ENCODE data around the gene F2.

Gene F2

DNA sequence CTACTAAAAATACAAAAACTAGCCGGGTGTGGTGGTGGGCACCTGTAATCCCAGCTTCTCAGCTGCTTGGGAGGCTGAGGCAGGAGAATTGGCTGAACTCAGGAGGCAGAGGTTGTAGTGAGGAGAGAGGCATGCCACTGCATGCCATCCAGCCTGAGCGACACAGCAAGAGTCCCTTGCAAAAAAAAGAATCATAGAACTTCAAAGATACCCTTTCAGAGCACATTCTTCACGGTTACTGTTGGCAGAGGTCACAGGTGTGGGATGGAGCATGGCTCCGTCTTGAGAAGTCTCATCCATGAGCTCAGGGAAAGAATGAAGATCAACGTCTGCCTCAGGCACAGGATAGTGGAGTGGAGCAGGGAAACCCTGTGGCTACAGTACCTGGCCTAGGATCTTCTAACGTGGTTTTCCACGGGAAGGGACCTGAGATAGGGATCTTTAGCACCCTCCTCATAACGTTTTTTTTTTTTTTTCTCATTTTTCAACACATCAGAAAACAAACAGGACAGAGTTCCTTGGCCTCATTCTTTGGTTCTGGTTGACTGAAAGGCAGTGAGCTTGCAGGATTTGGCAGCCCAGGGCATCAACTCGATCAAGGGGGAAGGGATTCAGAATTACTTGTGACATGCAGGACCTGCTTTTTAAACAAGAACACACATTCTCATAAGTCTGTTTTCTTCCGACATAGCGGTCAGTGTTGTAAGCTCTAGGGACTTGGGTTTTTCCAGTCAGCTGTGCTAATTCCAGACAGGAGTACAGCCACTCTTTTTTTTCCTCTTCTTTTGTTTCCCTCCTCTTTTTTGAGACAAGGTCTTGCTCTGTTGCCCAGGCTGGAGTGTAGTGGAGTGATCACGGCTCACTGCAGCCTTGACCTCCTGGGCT is 22.8 kb downstream of the F2 start:
- Histone ChIP-seq H3K4me3 (ENCODE audit: low read length in 2 of 2) (no peak overlapping the region), H3K9me3 (replicated peaks in 1 of 2; ENCODE audit: control insufficient read depth in 2 of 2, insufficient read depth in 1 of 2, low read depth in 1 of 2, low read length in 2 of 2) (no peaks in the 10 kb centered on the region), H2BK120ac (ENCODE audit: low read depth, low read length) (no peak overlapping the region), H3K27me3 (ENCODE audit: control insufficient read depth in 3 of 3, insufficient read depth in 3 of 3, low read depth in 1 of 3, low read length in 3 of 3) (no peaks in the 10 kb centered on the region), H3K36me3 (replicated peaks in 1 of 2; ENCODE audit: control insufficient read depth in 2 of 2, insufficient read depth in 2 of 2, low read length in 2 of 2) (peaks cover 34 to 71% of the 10 kb centered on the region in 2 donors), H3K4me2 (ENCODE audit: insufficient read depth, low read length, poor library complexity, severe bottlenecking) (no peak overlapping the region), H2BK12ac (ENCODE audit: low read length) (no peak overlapping the region), H3K79me1 (ENCODE audit: low read depth, low read length) (no peaks in the 10 kb centered on the region), H4K91ac (ENCODE audit: low read depth, low read length, poor library complexity) (no peak overlapping the region), H3K18ac (ENCODE audit: low read length) (no peak overlapping the region), H4K8ac (ENCODE audit: low read depth, low read length) (no peak overlapping the region), H2BK15ac (ENCODE audit: low read length) (no peak overlapping the region), H3K27ac (replicated peaks; ENCODE audit: low read length) (no peak overlapping the region), H2AK5ac (ENCODE audit: low read depth, low read length) (no peak overlapping the region), H2BK5ac (ENCODE audit: low read length) (no peak overlapping the region), H3K4me1 (ENCODE audit: control insufficient read depth in 2 of 2, insufficient read depth in 1 of 2, low read depth in 1 of 2, low read length in 2 of 2) (no peaks in the 10 kb centered on the region), H3K23ac (ENCODE audit: low read depth, low read length, poor library complexity) (no peak overlapping the region), H3K4ac (ENCODE audit: low read length) (no peak overlapping the region), H2AFZ (ENCODE audit: low read length) (no peak overlapping the region), H3K9ac (ENCODE audit: low read depth, low read length, poor library complexity) (no peak overlapping the region), H3K14ac (ENCODE audit: low read length) (no peak overlapping the region)
- WGBS, 2 donors (ENCODE audit: extremely low coverage in 2 of 2, insufficient read length in 2 of 2, insufficient replicate concordance in 1 of 2): no CpG with 5 or more reads among the region's 12 CpGs
- no peak for DNase-seq (ENCODE audit: low spot score)

DNA sequence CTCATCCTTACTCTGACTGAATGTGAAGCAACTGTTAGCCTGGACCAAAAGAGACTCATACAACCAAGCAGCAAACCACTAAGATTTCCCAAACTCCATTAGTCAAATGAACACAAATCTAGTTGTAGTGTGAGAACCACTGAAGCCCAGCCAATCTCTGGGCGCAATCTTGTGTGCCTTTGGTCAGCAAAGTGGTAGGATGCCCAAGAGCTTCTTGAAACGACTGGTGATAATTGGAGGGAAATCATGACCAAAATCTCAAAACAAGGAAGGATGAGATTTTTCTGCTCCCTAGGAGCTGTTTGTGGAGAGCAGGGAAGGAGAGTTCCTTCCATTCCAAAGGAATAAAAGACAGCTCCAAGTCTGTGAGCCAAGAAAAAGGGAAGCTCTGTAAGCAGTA is 24.0 kb downstream of the F2 start:
- H2AK5ac ChIP-seq (ENCODE audit: low read depth, low read length): no peak overlapping the region
- DNase-seq (ENCODE audit: low spot score): no peak
- H2AFZ ChIP-seq (ENCODE audit: low read length): no peak overlapping the region
- H4K8ac ChIP-seq (ENCODE audit: low read depth, low read length): no peak overlapping the region
- H3K4ac ChIP-seq (ENCODE audit: low read length): no peak overlapping the region
- H3K18ac ChIP-seq (ENCODE audit: low read length): no peak overlapping the region
- H3K79me1 ChIP-seq (ENCODE audit: low read depth, low read length): no peaks in the 10 kb centered on the region
- H2BK12ac ChIP-seq (ENCODE audit: low read length): no peak overlapping the region
- no peak overlapping the region for H2BK15ac ChIP-seq (ENCODE audit: low read length)
- H2BK5ac ChIP-seq (ENCODE audit: low read length): no peak overlapping the region
- no peak overlapping the region for H4K91ac ChIP-seq (ENCODE audit: low read depth, low read length, poor library complexity)
- H3K14ac ChIP-seq (ENCODE audit: low read length): no peak overlapping the region
- H3K4me2 ChIP-seq (ENCODE audit: insufficient read depth, low read length, poor library complexity, severe bottlenecking): no peak overlapping the region
- WGBS, 2 donors (ENCODE audit: extremely low coverage in 2 of 2, insufficient read length in 2 of 2, insufficient replicate concordance in 1 of 2): no CpG with 5 or more reads among the region's 2 CpGs
- no peak overlapping the region for H2BK120ac ChIP-seq (ENCODE audit: low read depth, low read length)
- no peak overlapping the region for H3K4me3 ChIP-seq (ENCODE audit: low read length in 2 of 2)
- peaks cover 42 to 83% of the 10 kb centered on the region in 2 donors for H3K36me3 ChIP-seq (replicated peaks in 1 of 2; ENCODE audit: control insufficient read depth in 2 of 2, insufficient read depth in 2 of 2, low read length in 2 of 2)
- H3K27ac ChIP-seq (replicated peaks; ENCODE audit: low read length): no peak overlapping the region
- no peak overlapping the region for H3K23ac ChIP-seq (ENCODE audit: low read depth, low read length, poor library complexity)
- no peaks in the 10 kb centered on the region for H3K4me1 ChIP-seq (ENCODE audit: control insufficient read depth in 2 of 2, insufficient read depth in 1 of 2, low read depth in 1 of 2, low read length in 2 of 2)
- no peaks in the 10 kb centered on the region for H3K9me3 ChIP-seq (replicated peaks in 1 of 2; ENCODE audit: control insufficient read depth in 2 of 2, insufficient read depth in 1 of 2, low read depth in 1 of 2, low read length in 2 of 2)
- H3K27me3 ChIP-seq (ENCODE audit: control insufficient read depth in 3 of 3, insufficient read depth in 3 of 3, low read depth in 1 of 3, low read length in 3 of 3): no peaks in the 10 kb centered on the region
- no peak overlapping the region for H3K9ac ChIP-seq (ENCODE audit: low read depth, low read length, poor library complexity)

DNA sequence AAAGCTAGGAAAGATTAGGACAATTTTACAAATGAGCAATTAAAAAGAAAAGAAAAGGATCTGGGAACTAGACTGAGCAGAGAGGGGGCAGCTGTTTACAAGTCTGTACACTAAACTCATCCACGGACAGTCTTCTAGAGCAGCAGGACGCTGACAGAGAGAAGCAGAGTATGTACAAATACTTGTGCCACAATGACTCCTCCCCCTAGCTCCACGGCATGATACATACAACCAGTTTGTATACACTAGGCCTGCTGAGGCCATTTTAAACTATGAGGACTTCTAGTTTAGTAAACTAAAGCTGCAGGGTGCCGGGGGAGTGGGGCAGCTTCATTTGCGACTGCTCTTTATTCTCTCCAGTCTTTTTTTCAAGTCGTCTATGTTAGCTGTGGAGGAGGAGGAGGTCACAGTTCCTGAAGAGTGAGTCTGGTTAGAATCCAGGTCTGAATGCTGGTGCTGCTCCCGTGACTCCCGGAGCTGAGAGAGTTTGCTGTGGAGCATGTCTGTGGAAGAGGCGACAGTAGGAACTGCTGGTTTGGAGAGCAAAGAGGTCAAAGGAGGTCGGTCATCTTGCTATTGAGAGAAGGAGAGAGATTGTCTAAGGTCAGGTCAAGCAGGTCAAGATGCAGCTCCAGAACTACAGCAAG is 24.8 kb downstream of the F2 start:
- H3K9me3 ChIP-seq (replicated peaks in 1 of 2; ENCODE audit: control insufficient read depth in 2 of 2, insufficient read depth in 1 of 2, low read depth in 1 of 2, low read length in 2 of 2): no peaks in the 10 kb centered on the region
- no peak overlapping the region for H2BK5ac ChIP-seq (ENCODE audit: low read length)
- no peak overlapping the region for H2AK5ac ChIP-seq (ENCODE audit: low read depth, low read length)
- no peak overlapping the region for H3K4me3 ChIP-seq (ENCODE audit: low read length in 2 of 2)
- no peak overlapping the region for H3K9ac ChIP-seq (ENCODE audit: low read depth, low read length, poor library complexity)
- peaks cover 44 to 90% of the 10 kb centered on the region in 2 donors for H3K36me3 ChIP-seq (replicated peaks in 1 of 2; ENCODE audit: control insufficient read depth in 2 of 2, insufficient read depth in 2 of 2, low read length in 2 of 2)
- H3K4me1 ChIP-seq (ENCODE audit: control insufficient read depth in 2 of 2, insufficient read depth in 1 of 2, low read depth in 1 of 2, low read length in 2 of 2): no peaks in the 10 kb centered on the region
- no peak overlapping the region for H3K23ac ChIP-seq (ENCODE audit: low read depth, low read length, poor library complexity)
- no peak overlapping the region for H2AFZ ChIP-seq (ENCODE audit: low read length)
- no peak overlapping the region for H4K91ac ChIP-seq (ENCODE audit: low read depth, low read length, poor library complexity)
- H3K27ac ChIP-seq (replicated peaks; ENCODE audit: low read length): no peak overlapping the region
- no peak overlapping the region for H2BK12ac ChIP-seq (ENCODE audit: low read length)
- no peak overlapping the region for H2BK15ac ChIP-seq (ENCODE audit: low read length)
- DNase-seq (ENCODE audit: low spot score): no peak
- WGBS, 2 donors (ENCODE audit: extremely low coverage in 2 of 2, insufficient read length in 2 of 2, insufficient replicate concordance in 1 of 2): no CpG with 5 or more reads among the region's 10 CpGs
- no peak overlapping the region for H3K18ac ChIP-seq (ENCODE audit: low read length)
- H3K4me2 ChIP-seq (ENCODE audit: insufficient read depth, low read length, poor library complexity, severe bottlenecking): no peak overlapping the region
- no peak overlapping the region for H2BK120ac ChIP-seq (ENCODE audit: low read depth, low read length)
- no peak overlapping the region for H4K8ac ChIP-seq (ENCODE audit: low read depth, low read length)
- no peaks in the 10 kb centered on the region for H3K27me3 ChIP-seq (ENCODE audit: control insufficient read depth in 3 of 3, insufficient read depth in 3 of 3, low read depth in 1 of 3, low read length in 3 of 3)
- no peaks in the 10 kb centered on the region for H3K79me1 ChIP-seq (ENCODE audit: low read depth, low read length)
- no peak overlapping the region for H3K14ac ChIP-seq (ENCODE audit: low read length)
- H3K4ac ChIP-seq (ENCODE audit: low read length): no peak overlapping the region

DNA sequence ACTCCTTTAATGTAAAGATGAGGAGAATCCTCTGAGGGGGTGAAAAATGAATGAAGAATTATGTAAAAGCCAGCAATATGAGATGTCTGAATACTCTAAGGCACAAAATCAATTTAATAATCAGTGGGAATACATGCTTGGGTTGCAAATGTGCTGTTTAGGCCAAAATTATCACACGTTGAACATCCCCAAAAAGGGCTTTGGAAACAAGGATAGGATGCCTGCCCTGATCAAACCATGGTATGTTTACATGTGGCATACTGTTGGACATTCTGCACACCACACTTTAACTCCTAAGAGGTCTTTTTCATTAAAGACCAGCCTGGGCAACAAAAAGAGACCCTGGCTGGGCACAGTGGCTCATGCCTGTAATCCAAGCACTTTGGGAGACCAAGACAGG is 26.3 kb downstream of the F2 start:
- no peak overlapping the region for H3K4ac ChIP-seq (ENCODE audit: low read length)
- no peak overlapping the region for H4K91ac ChIP-seq (ENCODE audit: low read depth, low read length, poor library complexity)
- H3K18ac ChIP-seq (ENCODE audit: low read length): no peak overlapping the region
- H3K9ac ChIP-seq (ENCODE audit: low read depth, low read length, poor library complexity): no peak overlapping the region
- no peak overlapping the region for H3K4me2 ChIP-seq (ENCODE audit: insufficient read depth, low read length, poor library complexity, severe bottlenecking)
- no peak overlapping the region for H4K8ac ChIP-seq (ENCODE audit: low read depth, low read length)
- H2AK5ac ChIP-seq (ENCODE audit: low read depth, low read length): no peak overlapping the region
- no peaks in the 10 kb centered on the region for H3K27me3 ChIP-seq (ENCODE audit: control insufficient read depth in 3 of 3, insufficient read depth in 3 of 3, low read depth in 1 of 3, low read length in 3 of 3)
- H3K4me3 ChIP-seq (ENCODE audit: low read length in 2 of 2): no peak overlapping the region
- DNase-seq (ENCODE audit: low spot score): no peak
- H3K14ac ChIP-seq (ENCODE audit: low read length): no peak overlapping the region
- H3K9me3 ChIP-seq (replicated peaks in 1 of 2; ENCODE audit: control insufficient read depth in 2 of 2, insufficient read depth in 1 of 2, low read depth in 1 of 2, low read length in 2 of 2): no peaks in the 10 kb centered on the region
- H2BK5ac ChIP-seq (ENCODE audit: low read length): no peak overlapping the region
- no peaks in the 10 kb centered on the region for H3K79me1 ChIP-seq (ENCODE audit: low read depth, low read length)
- H3K23ac ChIP-seq (ENCODE audit: low read depth, low read length, poor library complexity): no peak overlapping the region
- H2BK120ac ChIP-seq (ENCODE audit: low read depth, low read length): no peak overlapping the region
- no peaks in the 10 kb centered on the region for H3K4me1 ChIP-seq (ENCODE audit: control insufficient read depth in 2 of 2, insufficient read depth in 1 of 2, low read depth in 1 of 2, low read length in 2 of 2)
- no peak overlapping the region for H3K27ac ChIP-seq (replicated peaks; ENCODE audit: low read length)
- no CpG with 5 or more reads among the region's 1 CpG for WGBS, 2 donors (ENCODE audit: extremely low coverage in 2 of 2, insufficient read length in 2 of 2, insufficient replicate concordance in 1 of 2)
- H3K36me3 ChIP-seq (replicated peaks in 1 of 2; ENCODE audit: control insufficient read depth in 2 of 2, insufficient read depth in 2 of 2, low read length in 2 of 2): peaks cover 49 to 99% of the 10 kb centered on the region in 2 donors
- no peak overlapping the region for H2AFZ ChIP-seq (ENCODE audit: low read length)
- H2BK15ac ChIP-seq (ENCODE audit: low read length): no peak overlapping the region
- H2BK12ac ChIP-seq (ENCODE audit: low read length): no peak overlapping the region

Data from neuronal stem cell (in vitro differentiated cells).